GM23248 (cell line): ENCODE results near the gene CCDC81.
"Not testable (repeated sequence)": the region's sequence is repeated elsewhere in the genome, so short reads cannot be mapped to it uniquely, and the experiment has no call there.

Experiments used
- EZH2 ChIP-seq: fragments of 200-600 bp; sonication (generic); IDR thresholded peaks from 2 replicates; pipeline ENCODE4 v1.6.1; 2018; ENCODE audit warnings: antibody characterized with exemption, mild to moderate bottlenecking; ENCODE audit not compliant: insufficient read depth, poor library complexity, severe bottlenecking
- EZH2phosphoT487 ChIP-seq: fragments of 200-600 bp; sonication (generic); IDR thresholded peaks from 2 replicates; pipeline ENCODE4 v1.6.1; 2018; ENCODE audit warnings: antibody characterized with exemption, moderate library complexity, mild to moderate bottlenecking, low read depth; ENCODE audit not compliant: insufficient read depth

DNA sequence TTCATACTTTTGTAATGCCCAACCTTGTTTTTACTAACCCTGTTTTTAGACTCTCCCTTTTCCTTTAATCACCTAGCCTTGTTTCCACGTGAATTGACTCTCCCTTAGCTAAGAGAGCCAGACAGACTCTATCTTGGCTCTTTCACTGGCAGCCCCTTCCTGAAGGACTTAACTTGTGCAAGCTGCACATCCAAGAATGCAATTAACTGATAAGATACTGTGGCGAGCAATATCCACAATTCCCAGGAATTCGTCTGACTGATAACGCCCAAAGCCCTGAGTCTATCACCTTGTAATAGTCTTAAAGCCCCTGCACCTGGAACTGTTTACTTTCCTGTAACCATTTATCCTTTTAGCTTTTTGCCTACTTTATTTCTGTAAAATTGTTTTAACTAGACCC lies 48.8 kb downstream of the CCDC81 start:
- TF ChIP-seq EZH2phosphoT487, EZH2: not testable (repeated sequence)
